K562 (cell line): ENCODE results near the gene GARNL3. TPM values are rescaled to one million over a fixed set of nuclear protein-coding genes. Genes with fewer than 3 reads are reported as not detected.
A peak's percentile ranks its signal among the peaks of the same experiment; 100 is the strongest.

Experiments
- CBX2 ChIP-seq: fragments of 200-600 bp; sonication (generic); IDR thresholded peaks from one replicate; pipeline ENCODE4 v1.6.1; 2012; ENCODE audit warnings: mild to moderate bottlenecking, low read length, inconsistent platforms; ENCODE audit not compliant: insufficient read depth, poor library complexity, severe bottlenecking
- CUX1 ChIP-seq: fragments of 200-800 bp; sonication (Bioruptor generic); IDR thresholded peaks from 2 replicates; pipeline ENCODE4 v1.6.1; 2016; ENCODE audit warnings: missing genetic modification characterization, missing compliant biosample characterization
- GTF2A2 ChIP-seq: IDR thresholded peaks from 2 replicates; pipeline ENCODE4 v1.6.1; 2016; ENCODE audit warnings: mild to moderate bottlenecking, missing genetic modification characterization, missing compliant biosample characterization
- L3MBTL2 ChIP-seq: fragments of 450-650 bp; IDR thresholded peaks from 2 replicates; pipeline ENCODE4 v1.6.1; 2016; ENCODE audit warnings: mild to moderate bottlenecking, moderate library complexity
- MAFG ChIP-seq: fragments of 450-650 bp; conservative IDR thresholded peaks from 2 replicates; pipeline ENCODE4 v1.6.1; 2016; ENCODE audit warnings: missing genetic modification characterization, missing compliant biosample characterization
- MTF1 ChIP-seq: fragments of 250-450 bp; sonication (Bioruptor Pico); IDR thresholded peaks from 2 replicates; pipeline ENCODE4 v1.9.0; 2021; ENCODE audit warnings: moderate library complexity, mild to moderate bottlenecking, inconsistent platforms, borderline replicate concordance
- NBN ChIP-seq: fragments of 450-650 bp; IDR thresholded peaks from 2 replicates; pipeline ENCODE4 v1.6.1; 2016; ENCODE audit warnings: low read depth, mild to moderate bottlenecking
- NFE2 ChIP-seq: IDR thresholded peaks from 2 replicates; pipeline ENCODE4 v1.6.1; 2014; ENCODE audit warnings: antibody characterized with exemption, low read depth
- POU5F1 ChIP-seq: fragments of 150-350 bp; IDR thresholded peaks from 2 replicates; pipeline ENCODE4 v1.6.1; 2014; ENCODE audit warnings: borderline replicate concordance, low read length, low read depth, mild to moderate bottlenecking; ENCODE audit not compliant: partially characterized antibody
- SETDB1 ChIP-seq: IDR thresholded peaks from one replicate; pipeline ENCODE4 v1.6.1; 2012; ENCODE audit warnings: low read length, control low read depth, inconsistent platforms
- SOX6 ChIP-seq: fragments of 450-650 bp; IDR thresholded peaks from 2 replicates; pipeline ENCODE4 v1.6.1; 2014; ENCODE audit warnings: mild to moderate bottlenecking
- ZKSCAN8 ChIP-seq: fragments of 200-800 bp; sonication (Bioruptor generic); IDR thresholded peaks from 2 replicates; pipeline ENCODE4 v1.6.1; 2016; ENCODE audit warnings: missing genetic modification characterization, missing compliant biosample characterization
- ZNF143 ChIP-seq: sonication (generic); formaldehyde crosslinking; IDR thresholded peaks from 2 replicates; pipeline ENCODE4 v1.9.0; 2022; ENCODE audit warnings: mild to moderate bottlenecking, missing genetic modification reagents
- polyA plus RNA-seq, 8 experiments: library from polyadenylated mRNA; depleted of rRNA in 4 of 8; stranded (reverse) in 5 of 8; unstranded in 3 of 8; fragments of >200 nt; fragmentation: Nextera tagmentation in 2 of 8; fragmentation: Illumina TruSeq in 1 of 8; extraction: Ambion mirVana in 2 of 8; extraction: Trizol in 1 of 8; gene quantifications; 2 replicates each; pipeline versions ENCODE4 v1.2.1 to v1.2.3, GENCODE V29; 2011 to 2014; ENCODE audit warnings: inconsistent platforms in 1 of 8, missing spikeins in 1 of 8
- total RNA-seq, 7 experiments: library from RNA; depleted of rRNA in 6 of 7; stranded (reverse); fragments of >200 nt in 6 of 7; fragmentation: Illumina TruSeq in 2 of 7; extraction: Trizol in 2 of 7; gene quantifications; 2 replicates each; pipeline versions ENCODE4 v1.2.1 to v1.2.3, GENCODE V29; 2011 to 2021; ENCODE audit warnings: low replicate concordance in 1 of 7
- TF ChIP-seq, protein P1 (sequence below): fragments of 450-650 bp; IDR thresholded peaks from 2 replicates; pipeline ENCODE4 v1.6.1; 2016; ENCODE audit warnings: mild to moderate bottlenecking
- TF ChIP-seq, protein P2 (sequence below): fragments of 450-650 bp; IDR thresholded peaks from 2 replicates; pipeline ENCODE4 v1.7.0; 2016; ENCODE audit warnings: borderline replicate concordance
- TF ChIP-seq, protein P3 (sequence below): fragments of 450-650 bp; conservative IDR thresholded peaks from 2 replicates; pipeline ENCODE4 v1.6.1; 2016; ENCODE audit warnings: missing genetic modification characterization, low read depth, mild to moderate bottlenecking, missing compliant biosample characterization, moderate library complexity

Gene GARNL3
- total and polyA plus RNA-seq, 9 of the 15 experiments (the other 6 are each of a cell fraction or from before 2014, with no cell fraction given), result 0.35 to 2.7 (median 1.6) TPM

DNA sequence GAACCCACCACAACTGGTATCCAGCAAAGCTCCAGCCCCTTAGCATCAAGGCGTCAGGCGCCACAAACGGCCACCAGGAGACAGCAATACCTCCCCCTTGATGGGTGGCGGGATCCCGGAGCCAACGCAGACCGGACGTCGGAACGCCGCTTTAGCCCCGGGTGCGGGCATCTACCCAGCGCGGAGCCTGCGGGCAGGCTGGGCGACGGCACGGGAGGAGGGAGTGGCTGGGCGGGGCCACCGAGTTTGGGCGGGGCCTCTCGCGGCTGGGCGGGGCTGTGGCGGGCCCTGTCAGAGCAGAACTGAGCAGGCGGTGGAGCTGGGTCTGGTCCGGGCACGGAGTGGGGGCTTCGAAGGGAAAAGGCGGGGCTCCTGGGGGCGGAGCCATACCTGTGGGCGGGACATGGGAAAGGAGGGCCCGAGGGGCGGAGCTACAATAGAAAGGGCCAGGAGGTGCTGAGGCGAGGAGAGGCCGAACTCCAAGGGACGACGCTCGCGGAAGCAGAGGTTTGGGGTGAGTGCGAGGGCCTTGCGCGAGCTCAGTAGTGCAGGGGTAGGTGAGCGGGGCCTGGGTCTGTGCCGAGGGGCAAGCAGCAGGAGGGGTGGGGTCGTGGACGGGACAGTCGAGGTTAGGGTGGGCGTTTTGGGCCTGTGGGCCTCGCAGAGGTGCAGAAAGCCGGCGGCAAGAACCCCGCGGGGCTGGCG, 40.2 kb upstream of the GARNL3 start (continued):
- TF ChIP-seq, protein P1, sequence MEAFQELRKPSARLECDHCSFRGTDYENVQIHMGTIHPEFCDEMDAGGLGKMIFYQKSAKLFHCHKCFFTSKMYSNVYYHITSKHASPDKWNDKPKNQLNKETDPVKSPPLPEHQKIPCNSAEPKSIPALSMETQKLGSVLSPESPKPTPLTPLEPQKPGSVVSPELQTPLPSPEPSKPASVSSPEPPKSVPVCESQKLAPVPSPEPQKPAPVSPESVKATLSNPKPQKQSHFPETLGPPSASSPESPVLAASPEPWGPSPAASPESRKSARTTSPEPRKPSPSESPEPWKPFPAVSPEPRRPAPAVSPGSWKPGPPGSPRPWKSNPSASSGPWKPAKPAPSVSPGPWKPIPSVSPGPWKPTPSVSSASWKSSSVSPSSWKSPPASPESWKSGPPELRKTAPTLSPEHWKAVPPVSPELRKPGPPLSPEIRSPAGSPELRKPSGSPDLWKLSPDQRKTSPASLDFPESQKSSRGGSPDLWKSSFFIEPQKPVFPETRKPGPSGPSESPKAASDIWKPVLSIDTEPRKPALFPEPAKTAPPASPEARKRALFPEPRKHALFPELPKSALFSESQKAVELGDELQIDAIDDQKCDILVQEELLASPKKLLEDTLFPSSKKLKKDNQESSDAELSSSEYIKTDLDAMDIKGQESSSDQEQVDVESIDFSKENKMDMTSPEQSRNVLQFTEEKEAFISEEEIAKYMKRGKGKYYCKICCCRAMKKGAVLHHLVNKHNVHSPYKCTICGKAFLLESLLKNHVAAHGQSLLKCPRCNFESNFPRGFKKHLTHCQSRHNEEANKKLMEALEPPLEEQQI, result no peak
- TF ChIP-seq L3MBTL2, result peak; percentile 98
- no peak for TF ChIP-seq ZKSCAN8 (CRISPR knock-in tag)
- no peak for TF ChIP-seq ZNF143 (CRISPR knock-in tag)
- TF ChIP-seq SETDB1, result no peak
- TF ChIP-seq, protein P2, sequence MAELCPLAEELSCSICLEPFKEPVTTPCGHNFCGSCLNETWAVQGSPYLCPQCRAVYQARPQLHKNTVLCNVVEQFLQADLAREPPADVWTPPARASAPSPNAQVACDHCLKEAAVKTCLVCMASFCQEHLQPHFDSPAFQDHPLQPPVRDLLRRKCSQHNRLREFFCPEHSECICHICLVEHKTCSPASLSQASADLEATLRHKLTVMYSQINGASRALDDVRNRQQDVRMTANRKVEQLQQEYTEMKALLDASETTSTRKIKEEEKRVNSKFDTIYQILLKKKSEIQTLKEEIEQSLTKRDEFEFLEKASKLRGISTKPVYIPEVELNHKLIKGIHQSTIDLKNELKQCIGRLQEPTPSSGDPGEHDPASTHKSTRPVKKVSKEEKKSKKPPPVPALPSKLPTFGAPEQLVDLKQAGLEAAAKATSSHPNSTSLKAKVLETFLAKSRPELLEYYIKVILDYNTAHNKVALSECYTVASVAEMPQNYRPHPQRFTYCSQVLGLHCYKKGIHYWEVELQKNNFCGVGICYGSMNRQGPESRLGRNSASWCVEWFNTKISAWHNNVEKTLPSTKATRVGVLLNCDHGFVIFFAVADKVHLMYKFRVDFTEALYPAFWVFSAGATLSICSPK, result no peak
- TF ChIP-seq SOX6, result no peak
- no peak for TF ChIP-seq NFE2
- TF ChIP-seq, protein P3, sequence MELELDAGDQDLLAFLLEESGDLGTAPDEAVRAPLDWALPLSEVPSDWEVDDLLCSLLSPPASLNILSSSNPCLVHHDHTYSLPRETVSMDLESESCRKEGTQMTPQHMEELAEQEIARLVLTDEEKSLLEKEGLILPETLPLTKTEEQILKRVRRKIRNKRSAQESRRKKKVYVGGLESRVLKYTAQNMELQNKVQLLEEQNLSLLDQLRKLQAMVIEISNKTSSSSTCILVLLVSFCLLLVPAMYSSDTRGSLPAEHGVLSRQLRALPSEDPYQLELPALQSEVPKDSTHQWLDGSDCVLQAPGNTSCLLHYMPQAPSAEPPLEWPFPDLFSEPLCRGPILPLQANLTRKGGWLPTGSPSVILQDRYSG (tag), result no peak
- TF ChIP-seq CBX2, result no peak
- TF ChIP-seq POU5F1, result no peak
- TF ChIP-seq GTF2A2, result no peak
- no peak for TF ChIP-seq MAFG (tag)
- no peak for TF ChIP-seq MTF1 (CRISPR knock-in tag)
- no peak for TF ChIP-seq CUX1
- TF ChIP-seq NBN, result peak; percentile 63; the same call in 1 of the 2 replicates
